ENCODE measurements around the gene ATP5MG.
"Not testable (repeated sequence)": the region's sequence is repeated elsewhere in the genome, so short reads cannot be mapped to it uniquely, and the experiment has no call there.

Gene ATP5MG

DNA sequence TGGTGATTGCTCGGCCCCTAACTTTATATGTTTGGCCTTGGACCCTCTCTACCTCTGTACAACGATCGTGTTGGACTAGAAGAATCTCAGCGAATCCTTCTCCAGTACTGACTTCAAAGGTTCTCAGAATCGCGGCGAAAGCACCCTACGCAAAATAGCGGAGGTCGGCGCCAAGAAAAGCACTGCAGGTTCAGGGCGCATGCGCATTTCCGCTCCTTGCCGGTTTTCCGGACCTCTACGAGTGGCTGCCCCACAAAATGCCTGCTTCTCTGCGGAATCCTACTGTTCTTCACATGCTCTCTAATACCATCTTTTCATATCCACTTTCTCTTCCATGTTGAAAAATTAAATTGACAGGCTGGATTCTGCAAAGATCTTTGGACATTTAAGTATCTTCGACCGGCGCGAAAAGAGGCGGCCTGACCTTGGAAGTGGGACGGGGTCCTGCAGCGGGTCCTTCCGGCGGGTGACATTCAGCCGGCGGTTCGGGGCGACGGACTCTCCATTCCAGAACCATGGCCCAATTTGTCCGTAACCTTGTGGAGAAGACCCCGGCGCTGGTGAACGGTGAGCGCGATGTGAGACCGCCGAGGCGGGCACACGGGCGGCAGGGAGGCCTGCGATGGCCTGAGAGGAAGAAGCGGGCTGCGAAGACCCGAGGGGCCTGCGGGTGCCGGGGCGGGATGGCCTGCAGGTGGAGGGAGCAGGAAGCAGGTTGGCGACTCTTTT, at the start of gene ATP5MG:
Gene ATP5MG, plus strand, starts transcription at position 456 of the 729 bp plus-strand sequence. Its CDS starts 60 bp downstream, at position 516.
- peak; percentile 84 to 95 (median 91) for DNase-seq

- DNase-seq: peak in 4 of 6 experiments; percentile 10 to 72 (median 52)
Observed at GRCh38 chr11:118353084-118353710, 48.2 kb upstream of the ATP5MG start.

- DNase-seq: no peak
Observed at GRCh38 chr11:118358071-118358470, 43.3 kb upstream of the ATP5MG start.

- DNase-seq: peak; percentile 87 to 95 (median 94)
Observed at GRCh38 chr11:118359295-118359958, 42.0 kb upstream of the ATP5MG start, which contains the start of gene UBE4A. TSS of gene UBE4A (plus strand) at chr11:118359600. CDS start at chr11:118365081, 5,481 bp downstream.

- DNase-seq: no peak
Observed at GRCh38 chr11:118364956-118365615, 36.3 kb upstream of the ATP5MG start.

DNA sequence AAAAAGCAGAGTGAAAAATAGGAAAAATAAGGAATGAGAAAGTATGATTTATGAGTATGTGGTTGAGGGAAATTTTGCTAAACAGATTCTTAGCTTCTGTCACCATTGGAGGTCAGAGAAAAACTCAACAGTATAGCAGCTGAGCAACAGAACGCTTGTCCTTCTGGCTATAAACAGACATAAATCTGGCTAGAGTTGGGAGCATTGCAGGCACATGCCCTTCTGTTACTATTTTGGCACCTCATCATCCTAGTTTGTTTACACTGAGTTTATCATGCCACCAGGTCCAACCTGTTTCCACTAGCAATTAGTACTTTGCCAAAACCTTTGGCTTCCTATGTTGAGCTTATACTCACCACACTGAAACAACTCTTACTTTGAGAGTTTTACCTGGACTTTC, 35.1 kb upstream of the ATP5MG start:
- no peak for DNase-seq

DNA sequence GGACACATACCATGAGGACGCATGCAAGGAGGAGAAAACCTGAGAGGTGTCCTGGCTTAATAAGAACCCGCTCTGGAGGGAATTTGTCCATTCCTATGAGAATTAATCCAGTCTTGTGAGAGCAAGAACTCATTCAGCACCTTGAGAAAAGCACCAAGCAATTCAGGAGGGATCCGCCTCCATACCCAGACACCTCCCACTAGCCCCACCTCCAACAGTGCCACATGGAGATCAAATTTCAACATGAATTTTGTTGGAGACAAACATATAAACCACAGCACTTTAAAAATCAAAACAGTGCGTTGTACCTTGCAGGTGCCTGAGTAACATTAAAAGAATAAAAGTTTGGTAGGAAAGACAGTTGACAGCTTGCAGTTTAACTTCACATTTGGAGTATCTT, 30.6 kb upstream of the ATP5MG start:
- DNase-seq: no peak

DNA sequence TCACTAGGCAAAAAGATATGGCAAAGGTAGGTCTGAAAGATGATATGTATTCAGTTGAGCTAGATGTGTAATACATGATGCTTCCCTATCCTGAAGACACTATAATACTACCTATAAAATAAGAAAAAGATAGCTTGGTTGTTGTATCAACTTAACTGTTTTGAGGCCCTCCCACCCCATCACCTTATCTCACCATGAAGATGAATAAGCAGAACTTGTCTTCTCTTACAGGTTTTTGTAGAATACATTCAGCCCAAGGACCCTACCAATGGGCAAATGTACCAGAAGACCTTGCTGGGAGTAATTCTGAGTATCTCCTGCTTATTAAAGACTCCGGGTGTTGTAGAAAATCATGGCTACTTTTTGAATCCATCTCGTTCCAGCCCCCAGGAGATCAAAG, 28.1 kb upstream of the ATP5MG start:
- no peak for DNase-seq

GRCh38 chr11:118373871-118374270, 27.5 kb upstream of the ATP5MG start:
- no peak for DNase-seq

- no peak for DNase-seq
Observed at GRCh38 chr11:118374729-118375128, 26.7 kb upstream of the ATP5MG start.

DNA sequence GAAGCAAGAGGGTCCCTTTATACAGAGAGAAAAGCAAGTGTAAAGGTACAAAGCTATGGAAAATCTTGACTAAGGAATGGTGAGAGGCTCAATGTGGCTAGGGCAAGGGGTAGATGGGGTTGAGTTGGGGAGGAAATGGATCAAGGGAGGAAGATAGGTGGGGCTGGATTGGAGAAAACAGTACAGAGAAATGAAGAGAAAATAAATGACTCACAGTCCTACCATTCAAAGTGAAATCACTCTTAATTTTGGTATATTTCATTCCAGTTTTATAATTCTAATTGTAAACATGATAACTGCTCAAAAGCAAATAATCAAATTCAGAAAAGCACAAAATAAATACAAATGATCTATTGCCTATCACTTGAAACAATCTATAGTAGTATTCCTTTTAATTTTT, 25.4 kb upstream of the ATP5MG start:
- no peak for DNase-seq

- DNase-seq: no peak
Observed at GRCh38 chr11:118379497-118379896, 21.9 kb upstream of the ATP5MG start.

DNA sequence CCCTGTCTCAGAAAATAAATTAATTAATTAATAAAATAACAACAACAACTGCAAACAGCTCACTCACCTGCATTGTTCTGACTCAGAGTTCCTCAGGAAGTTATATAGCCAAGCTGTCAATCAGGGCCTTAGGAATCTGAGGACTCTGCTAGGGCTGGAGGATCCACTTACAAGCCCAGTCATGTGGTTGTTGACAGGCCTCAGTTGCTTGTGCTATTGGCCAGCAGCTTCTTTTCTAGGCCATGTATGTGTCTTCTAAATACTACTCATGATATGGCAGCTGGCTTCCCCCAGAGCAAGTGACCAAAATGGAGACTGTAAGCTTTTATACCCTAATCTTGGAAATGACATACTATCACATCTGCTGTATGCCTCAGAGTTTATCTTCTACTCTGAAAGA, 20.8 kb upstream of the ATP5MG start:
- no peak for DNase-seq

- no peak for DNase-seq
Observed at GRCh38 chr11:118382954-118383353, 18.5 kb upstream of the ATP5MG start.

DNA sequence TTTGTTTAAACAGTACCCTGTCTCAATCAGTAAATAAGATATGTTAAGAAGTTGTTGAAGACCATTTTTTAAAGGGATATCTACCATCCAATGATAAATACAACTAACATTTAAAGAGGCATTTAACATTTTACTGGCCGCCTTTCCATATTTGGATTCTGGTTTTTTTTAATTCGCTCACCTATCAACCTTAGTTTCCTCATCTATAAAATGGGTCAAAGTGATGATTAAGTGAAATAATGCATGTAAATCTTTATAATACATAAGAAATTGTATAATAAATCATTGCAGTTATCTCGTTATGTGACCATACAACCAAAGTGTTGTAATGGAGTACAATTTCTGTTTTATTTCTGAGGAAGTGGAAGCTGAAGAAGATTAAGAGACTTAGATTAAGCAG, 17.7 kb upstream of the ATP5MG start:
- DNase-seq: no peak

- no peak for DNase-seq
Observed at GRCh38 chr11:118396097-118396501, 5.3 kb upstream of the ATP5MG start.

GRCh38 chr11:118397448-118397847, 4.0 kb upstream of the ATP5MG start:
- DNase-seq: no peak

- DNase-seq: peak; percentile 10 to 87 (median 76)
Observed at GRCh38 chr11:118398791-118399559, 2.4 kb upstream of the ATP5MG start.

GRCh38 chr11:118401880-118402590, 629 bp downstream of the ATP5MG start:
- no peak for DNase-seq

- DNase-seq: not testable (repeated sequence)
Observed at GRCh38 chr11:118402594-118402993, 1.2 kb downstream of the ATP5MG start.

GRCh38 chr11:118406599-118407166, 5.3 kb downstream of the ATP5MG start:
- DNase-seq: no peak
